Spleen (tissue), 11 donors: ENCODE measurements around the gene NFAT5. TPM values are rescaled to one million over a fixed set of nuclear protein-coding genes. Genes with fewer than 3 reads are reported as not detected.

Experiments
- DNase-seq: peaks from one replicate; pipeline ENCODE4 v3.0.0-alpha.2; 2020
- H3K27ac ChIP-seq, 8 donors: fragments of 200-600 bp; sonication (generic) in 7 of 8; 1 replicate in 4 of 8; 2 replicates in 4 of 8; pipeline versions ENCODE4 v1.5.0 to v1.8.0; 2016 to 2021; ENCODE audit warnings: inconsistent platforms in 4 of 8, mild to moderate bottlenecking in 4 of 8, moderate library complexity in 1 of 8
- H3K27me3 ChIP-seq, 7 donors: fragments of 200-600 bp; sonication (generic) in 6 of 7; replicated peaks in 1 of 7; 1 replicate in 4 of 7; 2 replicates in 3 of 7; pipeline versions ENCODE4 v1.5.0 to v1.8.0; 2016 to 2021; ENCODE audit warnings: inconsistent platforms in 3 of 7, mild to moderate bottlenecking in 1 of 7
- H3K36me3 ChIP-seq, 6 donors: fragments of 200-600 bp; sonication (generic) in 5 of 6; 1 replicate in 4 of 6; 2 replicates in 2 of 6; pipeline versions ENCODE4 v1.5.0 to v1.8.0; 2016 to 2021; ENCODE audit warnings: inconsistent platforms in 2 of 6
- H3K4me1 ChIP-seq, 6 donors: fragments of 200-600 bp; sonication (generic) in 5 of 6; 1 replicate in 3 of 6; 2 replicates in 3 of 6; pipeline versions ENCODE4 v1.5.0 to v1.8.0; 2016 to 2021; ENCODE audit warnings: inconsistent platforms in 3 of 6
- H3K4me3 ChIP-seq, 8 donors: fragments of 200-600 bp; sonication (generic) in 7 of 8; 1 replicate in 4 of 8; 2 replicates in 4 of 8; pipeline versions ENCODE4 v1.5.0 to v1.8.0; 2016 to 2021; ENCODE audit warnings: inconsistent platforms in 4 of 8, mild to moderate bottlenecking in 4 of 8, moderate library complexity in 2 of 8
- H3K9me3 ChIP-seq, 8 donors: fragments of 200-600 bp; sonication (generic) in 7 of 8; 1 replicate in 4 of 8; 2 replicates in 4 of 8; pipeline versions ENCODE4 v1.5.0 to v1.8.0; 2016 to 2021; ENCODE audit warnings: inconsistent platforms in 4 of 8
- POLR2A ChIP-seq, 3 donors: fragments of 450-650 bp; IDR thresholded peaks; one replicate each; pipeline ENCODE4 v1.5.1; 2017; ENCODE audit warnings: antibody characterized with exemption in 3 of 3, mild to moderate bottlenecking in 1 of 3
- POLR2AphosphoS5 ChIP-seq, 3 donors: sonication (generic); formaldehyde crosslinking; IDR thresholded peaks; one replicate each; pipeline ENCODE4 v1.5.1; 2017; ENCODE audit warnings: antibody characterized with exemption in 3 of 3
- WGBS, 5 donors: extraction: QIAGEN DNeasy Blood & Tissue Kit in 3 of 5; methylation state at CpG; one replicate each; pipeline versions ENCODE4 v1.1.5 to v1.1.7; 2013 to 2018; 5-methylcytosine and 5-hydroxymethylcytosine counted together
- intact Hi-C: fragments of 100-400 bp; cut with DNase I; formaldehyde crosslinking; loops from one replicate; pipeline ENCODE4 v1.15.0; 2023; ENCODE audit warnings: low total_unique reads
- polyA plus RNA-seq, 3 donors: library from polyadenylated mRNA; stranded (reverse); fragments of 200-250 nt; gene quantifications; one replicate each; pipeline ENCODE4 v1.2.1, GENCODE V29; 2013
- total RNA-seq, 7 donors: library from RNA; depleted of rRNA in 3 of 7; stranded (reverse); fragments of >200 nt in 3 of 7; fragmentation: NEBNext Ultra II Directional in 4 of 7; extraction: Animal tissue kit (Norgen Biotek cat#: 25700) in 4 of 7; gene quantifications; one replicate each; pipeline versions ENCODE4 v1.1.0 to v1.2.1, GENCODE V29; 2016 to 2021
- TF ChIP-seq, protein P1 (sequence below), 11 experiments: fragments of 200-600 bp in 7 of 11; fragments of 450-650 bp in 4 of 11; sonication (generic) in 4 of 11; IDR thresholded peaks in 8 of 11; conservative IDR thresholded peaks in 3 of 11; 1 replicate in 7 of 11; 2 replicates in 4 of 11; pipeline versions ENCODE4 v1.4.0 to v1.8.0; 2016 to 2021; ENCODE audit warnings: antibody characterized with exemption in 11 of 11, inconsistent platforms in 4 of 11, mild to moderate bottlenecking in 1 of 11
- donor health status: healthy with polysubstance abuse.
- donor health status: DM: no; HTN: no; CAD: no; lungs with moderate emphysema.
- donor health status: DM: no; HTN: no; CAD: no.
- donor health status: Bipolar disorder and iron deficiency.
- donor health status: healthy.
- donor health status: DM: no; HTN: no; CAD: no.
- donor health status: DM: yes; HTN: yes; CAD: no.

Gene NFAT5
- total and polyA plus RNA-seq, 10 donors = 0.79 to 96.8 (median 54.5) TPM

DNA sequence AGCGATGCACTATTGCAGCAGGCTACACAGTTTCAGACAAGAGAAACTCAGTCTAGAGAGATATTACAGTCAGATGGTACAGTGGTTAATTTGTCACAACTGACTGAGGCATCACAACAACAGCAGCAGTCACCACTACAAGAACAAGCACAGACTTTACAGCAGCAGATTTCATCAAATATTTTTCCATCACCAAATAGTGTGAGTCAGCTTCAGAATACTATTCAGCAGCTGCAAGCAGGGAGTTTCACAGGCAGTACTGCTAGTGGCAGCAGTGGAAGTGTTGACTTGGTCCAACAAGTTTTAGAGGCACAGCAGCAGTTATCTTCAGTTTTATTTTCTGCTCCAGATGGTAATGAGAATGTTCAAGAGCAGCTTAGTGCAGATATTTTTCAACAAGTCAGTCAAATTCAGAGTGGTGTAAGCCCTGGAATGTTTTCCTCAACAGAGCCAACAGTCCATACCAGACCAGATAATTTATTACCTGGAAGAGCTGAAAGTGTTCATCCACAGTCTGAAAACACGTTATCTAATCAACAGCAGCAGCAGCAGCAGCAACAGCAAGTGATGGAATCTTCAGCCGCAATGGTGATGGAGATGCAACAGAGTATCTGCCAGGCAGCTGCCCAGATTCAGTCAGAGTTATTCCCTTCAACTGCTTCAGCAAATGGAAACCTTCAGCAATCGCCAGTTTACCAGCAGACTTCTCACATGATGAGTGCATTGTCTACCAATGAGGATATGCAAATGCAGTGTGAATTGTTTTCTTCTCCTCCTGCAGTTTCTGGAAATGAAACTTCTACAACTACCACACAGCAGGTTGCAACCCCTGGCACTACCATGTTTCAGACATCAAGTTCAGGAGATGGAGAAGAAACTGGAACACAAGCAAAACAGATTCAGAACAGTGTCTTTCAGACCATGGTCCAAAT, 126.5 kb downstream of the NFAT5 start:
- WGBS, 5 donors = 82 to 97% (median 88%) methylated on average over 3 to 4 of the region's 4 CpGs
- intact Hi-C loops = no loop called here
- TF ChIP-seq POLR2A (IDR thresholded peaks at IDR 0.05) = no peak
- no peak for TF ChIP-seq POLR2AphosphoS5 (IDR thresholded peaks at IDR 0.05)
- TF ChIP-seq, protein P1, sequence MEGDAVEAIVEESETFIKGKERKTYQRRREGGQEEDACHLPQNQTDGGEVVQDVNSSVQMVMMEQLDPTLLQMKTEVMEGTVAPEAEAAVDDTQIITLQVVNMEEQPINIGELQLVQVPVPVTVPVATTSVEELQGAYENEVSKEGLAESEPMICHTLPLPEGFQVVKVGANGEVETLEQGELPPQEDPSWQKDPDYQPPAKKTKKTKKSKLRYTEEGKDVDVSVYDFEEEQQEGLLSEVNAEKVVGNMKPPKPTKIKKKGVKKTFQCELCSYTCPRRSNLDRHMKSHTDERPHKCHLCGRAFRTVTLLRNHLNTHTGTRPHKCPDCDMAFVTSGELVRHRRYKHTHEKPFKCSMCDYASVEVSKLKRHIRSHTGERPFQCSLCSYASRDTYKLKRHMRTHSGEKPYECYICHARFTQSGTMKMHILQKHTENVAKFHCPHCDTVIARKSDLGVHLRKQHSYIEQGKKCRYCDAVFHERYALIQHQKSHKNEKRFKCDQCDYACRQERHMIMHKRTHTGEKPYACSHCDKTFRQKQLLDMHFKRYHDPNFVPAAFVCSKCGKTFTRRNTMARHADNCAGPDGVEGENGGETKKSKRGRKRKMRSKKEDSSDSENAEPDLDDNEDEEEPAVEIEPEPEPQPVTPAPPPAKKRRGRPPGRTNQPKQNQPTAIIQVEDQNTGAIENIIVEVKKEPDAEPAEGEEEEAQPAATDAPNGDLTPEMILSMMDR (IDR thresholded peaks at IDR 0.05 in 8 of 11, conservative IDR thresholded peaks at IDR 0.05 in 3 of 11) = no peak
- DNase-seq = no peak
- H3K4me1 ChIP-seq = no peaks in the 10 kb centered on the region
- H3K27me3 ChIP-seq = no peaks in the 10 kb centered on the region
- H3K4me3 ChIP-seq = no peak overlapping the region
- peak overlapping the region in 1 of 8 donors; percentile 46 for H3K27ac ChIP-seq
- no peaks in the 10 kb centered on the region for H3K9me3 ChIP-seq
- H3K36me3 ChIP-seq = peaks cover 4 to 97% (median 64%) of the 10 kb centered on the region in 6 donors

DNA sequence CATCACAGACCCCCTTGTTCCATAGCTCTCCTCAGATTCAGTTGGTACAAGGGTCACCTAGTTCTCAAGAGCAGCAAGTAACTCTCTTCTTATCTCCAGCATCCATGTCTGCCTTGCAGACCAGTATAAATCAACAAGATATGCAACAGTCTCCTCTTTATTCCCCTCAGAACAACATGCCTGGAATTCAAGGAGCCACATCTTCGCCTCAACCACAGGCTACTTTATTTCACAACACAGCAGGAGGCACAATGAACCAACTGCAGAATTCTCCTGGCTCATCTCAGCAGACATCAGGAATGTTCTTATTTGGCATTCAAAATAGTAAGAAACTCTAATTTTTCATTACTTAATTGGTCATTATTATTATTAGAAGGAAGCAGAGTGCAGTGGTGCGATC, 128.2 kb downstream of the NFAT5 start:
- 94 to 98% (median 96%) methylated on average over 2 of the region's 2 CpGs for WGBS, 5 donors

DNA sequence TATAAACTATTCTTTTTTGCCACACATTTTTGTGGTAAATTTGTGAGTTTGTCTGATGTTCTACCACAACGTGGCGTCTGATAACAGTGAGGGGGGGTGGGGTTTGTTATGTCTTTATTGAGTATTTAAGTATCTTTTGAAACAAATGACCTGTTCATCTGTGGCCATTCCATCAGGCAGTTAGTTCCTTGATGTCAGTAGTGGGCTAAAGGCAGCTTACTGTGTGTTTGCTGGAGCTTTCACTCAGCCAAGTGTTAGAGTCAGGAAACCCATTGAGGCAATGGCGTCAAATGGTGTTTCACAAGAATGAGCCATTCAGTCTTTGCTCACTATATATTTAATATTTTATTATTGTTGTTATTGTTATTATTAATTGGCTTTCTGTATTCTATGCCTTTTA, 132.6 kb downstream of the NFAT5 start:
- Histone ChIP-seq H3K36me3 (peaks cover 6 to 89% (median 38%) of the 10 kb centered on the region in 6 donors), H3K4me1 (peaks cover 0 to 5% (median 0%) of the 10 kb centered on the region in 6 donors), H3K4me3 (no peak overlapping the region), H3K27me3 (no peaks in the 10 kb centered on the region), H3K9me3 (no peaks in the 10 kb centered on the region), H3K27ac (no peak overlapping the region)
- no peak for DNase-seq
- WGBS, 5 donors = 90 to 97% (median 91%) methylated on average over 3 of the region's 3 CpGs
- intact Hi-C loops = no loop called here
- no peak for TF ChIP-seq POLR2A (IDR thresholded peaks at IDR 0.05)
- TF ChIP-seq, protein P1 (IDR thresholded peaks at IDR 0.05 in 8 of 11, conservative IDR thresholded peaks at IDR 0.05 in 3 of 11) = no peak
- no peak for TF ChIP-seq POLR2AphosphoS5 (IDR thresholded peaks at IDR 0.05)

More for the DNA sequence above, 128.2 kb downstream of the NFAT5 start:
- no peak overlapping the region for H3K27ac ChIP-seq
- intact Hi-C loops = no loop called here
- no peaks in the 10 kb centered on the region for H3K9me3 ChIP-seq
- DNase-seq = no peak
- H3K4me3 ChIP-seq = no peak overlapping the region
- no peaks in the 10 kb centered on the region for H3K4me1 ChIP-seq
- H3K36me3 ChIP-seq = peaks cover 4 to 100% (median 64%) of the 10 kb centered on the region in 6 donors
- no peaks in the 10 kb centered on the region for H3K27me3 ChIP-seq
- TF ChIP-seq POLR2A (IDR thresholded peaks at IDR 0.05) = no peak

DNA sequence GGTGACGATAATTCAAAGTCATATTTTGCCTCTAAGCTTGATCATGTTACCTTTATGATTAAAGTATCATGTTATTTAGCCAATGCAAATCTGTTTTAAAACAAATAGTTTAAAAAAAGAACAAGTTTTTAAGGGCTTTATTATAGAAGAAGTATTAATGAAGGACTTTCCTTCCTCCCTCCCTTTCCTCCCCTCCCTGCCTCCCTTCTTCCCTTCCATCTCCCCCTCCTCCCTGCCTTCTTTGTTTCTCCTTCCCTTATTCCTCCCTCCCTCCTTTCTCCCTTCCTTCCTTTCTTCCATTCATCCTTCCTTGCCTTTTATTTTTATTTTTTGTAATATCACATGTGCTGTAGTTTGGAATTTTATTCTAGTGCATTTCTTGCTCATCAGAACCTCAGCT, 134.1 kb downstream of the NFAT5 start:
- TF ChIP-seq, protein P1 (IDR thresholded peaks at IDR 0.05 in 8 of 11, conservative IDR thresholded peaks at IDR 0.05 in 3 of 11) = no peak
- TF ChIP-seq POLR2A (IDR thresholded peaks at IDR 0.05) = no peak
- no peak for TF ChIP-seq POLR2AphosphoS5 (IDR thresholded peaks at IDR 0.05)
- 87 to 96% (median 91%) methylated on average over 1 of the region's 1 CpG for WGBS, 5 donors
- H3K27me3 ChIP-seq = no peaks in the 10 kb centered on the region
- H3K4me3 ChIP-seq = no peak overlapping the region
- DNase-seq = no peak
- peaks cover 2 to 89% (median 25%) of the 10 kb centered on the region in 6 donors for H3K36me3 ChIP-seq
- no peaks in the 10 kb centered on the region for H3K9me3 ChIP-seq
- intact Hi-C loops = loop anchor here (10.0 kb wide), 1 partner anchor 305 kb away; no protein-coding TSS in a partner anchor
- H3K27ac ChIP-seq = no peak overlapping the region
- H3K4me1 ChIP-seq = peaks cover 0 to 5% (median 0%) of the 10 kb centered on the region in 6 donors
